ENCODE data around the gene ZNF418.
"Not testable (repeated sequence)": the region's sequence is repeated elsewhere in the genome, so short reads cannot be mapped to it uniquely, and the experiment has no call there.

Gene ZNF418

GRCh38 chr19:57900311-57900710 is 34.9 kb downstream of the ZNF418 start:
- no peak overlapping the region for H3K4me3 ChIP-seq (ENCODE audit: low read depth, low read length)
- no peak for DNase-seq (ENCODE audit: low read depth)

- not testable (repeated sequence) for H3K4me3 ChIP-seq (ENCODE audit: low read depth, low read length); DNase-seq (ENCODE audit: low read depth)
These were observed 44.5 kb downstream of the ZNF418 start for GRCh38 chr19:57890706-57891105.

GRCh38 chr19:57888560-57889231 is 46.5 kb downstream of the ZNF418 start, which contains the start of gene ZNF814:
TSS of gene ZNF814 (minus strand) at chr19:57889037. CDS start at chr19:57888802, 235 bp downstream.
- H3K4me3 ChIP-seq (ENCODE audit: low read depth, low read length) = peak within 1 kb of the TSS; percentile 71
- DNase-seq (ENCODE audit: low read depth) = peak; percentile 19

- peak overlapping the region; percentile 71 for H3K4me3 ChIP-seq (ENCODE audit: low read depth, low read length)
- no peak for DNase-seq (ENCODE audit: low read depth)
These were observed 47.1 kb downstream of the ZNF418 start for GRCh38 chr19:57888107-57888559.

GRCh38 chr19:57887195-57887941 is 47.8 kb downstream of the ZNF418 start:
- no peak overlapping the region for H3K4me3 ChIP-seq (ENCODE audit: low read depth, low read length)
- no peak for DNase-seq (ENCODE audit: low read depth)

- no peak overlapping the region for H3K4me3 ChIP-seq (ENCODE audit: low read depth, low read length)
These were observed 49.2 kb downstream of the ZNF418 start for GRCh38 chr19:57886046-57886445.

GRCh38 chr19:57873883-57874799 is 61.1 kb downstream of the ZNF418 start:
- DNase-seq (ENCODE audit: low read depth); H3K4me3 ChIP-seq (ENCODE audit: low read depth, low read length): not testable (repeated sequence)

More at GRCh38 chr19:57886046-57886445, 49.2 kb downstream of the ZNF418 start:
- DNase-seq (ENCODE audit: low read depth) = no peak

GRCh38 chr19:57872450-57872849 is 62.8 kb downstream of the ZNF418 start:
- no peak overlapping the region for H3K4me3 ChIP-seq (ENCODE audit: low read depth, low read length)
- no peak for DNase-seq (ENCODE audit: low read depth)

Measured in skeletal muscle cell (primary cell).